PC-3 (cell line): ENCODE data around the gene HOXC9. TPM values are rescaled to one million over a fixed set of nuclear protein-coding genes. Genes with fewer than 3 reads are reported as not detected.

Source experiments
- ATAC-seq: fragments of 200-7000 bp; cut with Tn5 transposase; 2 replicates; pipeline ENCODE4 v1.9.1; 2020; ENCODE audit warnings: mild to moderate bottlenecking, moderate library complexity
- BruUV-seq: library from RNA; stranded (reverse); fragments of 400-500 nt; replicated peaks from 2 replicates; lab custom pipeline; 2021; lab: Mats Ljungman, UMichigan
- CTCF ChIA-PET: fragments of 300-600 bp; sonication (Branson Sonifier 250); formaldehyde crosslinking; loops from one replicate; lab custom pipeline; 2022; ENCODE audit warnings: antibody characterized with exemption; lab: Charles Lee
- POLR2A ChIA-PET: fragments of 300-600 bp; sonication (Branson Sonifier 250); formaldehyde crosslinking; loops from one replicate; lab custom pipeline; 2022; ENCODE audit warnings: antibody characterized with exemption; ENCODE audit not compliant: unreplicated experiment; lab: Charles Lee
- DNase-seq: peaks from one replicate; pipeline ENCODE4 v3.0.0-alpha.2; 2015
- H2AFZ ChIP-seq: fragments of 300-600 bp; sonication (generic); 2 replicates; pipeline ENCODE4 v1.6.0; 2016; ENCODE audit warnings: antibody characterized with exemption, low read length
- H3F3A ChIP-seq: fragments of 300-600 bp; sonication (generic); one replicate; pipeline ENCODE4 v1.6.0; 2017; ENCODE audit warnings: antibody characterized with exemption, low read length, control low read depth, mild to moderate bottlenecking; ENCODE audit not compliant: unreplicated experiment
- H3K27ac ChIP-seq: fragments of 300-600 bp; sonication (generic); 2 replicates; pipeline ENCODE4 v1.5.1; 2016; ENCODE audit warnings: mild to moderate bottlenecking, low read length
- H3K27me3 ChIP-seq: fragments of 300-600 bp; sonication (generic); 2 replicates; pipeline ENCODE4 v1.6.1; 2016; ENCODE audit warnings: low read length, mixed read lengths
- H3K36me3 ChIP-seq: fragments of 300-600 bp; sonication (generic); 2 replicates; pipeline ENCODE4 v1.6.1; 2016; ENCODE audit warnings: low read depth, mixed run types, low read length, mixed read lengths
- H3K4me1 ChIP-seq: fragments of 300-600 bp; sonication (generic); 2 replicates; pipeline ENCODE4 v1.5.1; 2016; ENCODE audit warnings: low read length; ENCODE audit not compliant: insufficient read depth
- H3K4me2 ChIP-seq: fragments of 300-600 bp; sonication (generic); 2 replicates; pipeline ENCODE4 v1.6.0; 2016; ENCODE audit warnings: low read length
- H3K4me3 ChIP-seq: fragments of 300-600 bp; sonication (generic); 2 replicates; pipeline ENCODE4 v1.5.1; 2016; ENCODE audit warnings: mild to moderate bottlenecking, low read length, mixed read lengths
- H3K79me2 ChIP-seq: fragments of 300-600 bp; sonication (generic); 2 replicates; pipeline ENCODE4 v1.6.1; 2017; ENCODE audit warnings: low read length, mixed read lengths
- H3K9ac ChIP-seq: fragments of 300-600 bp; sonication (generic); 2 replicates; pipeline ENCODE4 v1.6.0; 2016; ENCODE audit warnings: mild to moderate bottlenecking, low read length
- H3K9me2 ChIP-seq: fragments of 300-600 bp; sonication (generic); replicated peaks from 2 replicates; pipeline ENCODE4 v1.6.1; 2016; ENCODE audit warnings: mixed run types, low read length, mixed read lengths
- H3K9me3 ChIP-seq: fragments of 300-600 bp; sonication (generic); 2 replicates; pipeline ENCODE4 v1.6.1; 2016; ENCODE audit warnings: low read length, mixed read lengths
- H4K20me1 ChIP-seq: fragments of 300-600 bp; sonication (generic); 2 replicates; pipeline ENCODE4 v1.6.1; 2016; ENCODE audit warnings: low read length, mixed read lengths
- EZH2 ChIP-seq: fragments of 300-600 bp; sonication (generic); IDR thresholded peaks from one replicate; pipeline ENCODE4 v1.6.1; 2017; ENCODE audit warnings: antibody characterized with exemption, mild to moderate bottlenecking, low read length; ENCODE audit not compliant: unreplicated experiment
- EZH2phosphoT487 ChIP-seq: fragments of 300-600 bp; sonication (generic); IDR thresholded peaks from 2 replicates; pipeline ENCODE4 v1.6.1; 2018; ENCODE audit warnings: mild to moderate bottlenecking, antibody characterized with exemption, low read length, borderline replicate concordance
- intact Hi-C: fragments of 100-400 bp; cut with micrococcal nuclease; formaldehyde crosslinking; loops from 2 replicates; pipeline ENCODE4 v1.9.0; 2023
- total RNA-seq: library from RNA; depleted of rRNA; stranded (reverse); fragments of >200 nt; gene quantifications from 2 replicates; pipeline ENCODE4 v1.2.3, GENCODE V29; 2014
- TF ChIP-seq, protein P1 (sequence below): fragments of 300-600 bp; sonication (generic); conservative IDR thresholded peaks from 2 replicates; pipeline ENCODE4 v1.5.1; 2017; ENCODE audit warnings: antibody characterized with exemption, low read depth, mild to moderate bottlenecking, low read length

Gene HOXC9
- total RNA-seq, 1 experiment from 2014 or later = 1.5 TPM

DNA sequence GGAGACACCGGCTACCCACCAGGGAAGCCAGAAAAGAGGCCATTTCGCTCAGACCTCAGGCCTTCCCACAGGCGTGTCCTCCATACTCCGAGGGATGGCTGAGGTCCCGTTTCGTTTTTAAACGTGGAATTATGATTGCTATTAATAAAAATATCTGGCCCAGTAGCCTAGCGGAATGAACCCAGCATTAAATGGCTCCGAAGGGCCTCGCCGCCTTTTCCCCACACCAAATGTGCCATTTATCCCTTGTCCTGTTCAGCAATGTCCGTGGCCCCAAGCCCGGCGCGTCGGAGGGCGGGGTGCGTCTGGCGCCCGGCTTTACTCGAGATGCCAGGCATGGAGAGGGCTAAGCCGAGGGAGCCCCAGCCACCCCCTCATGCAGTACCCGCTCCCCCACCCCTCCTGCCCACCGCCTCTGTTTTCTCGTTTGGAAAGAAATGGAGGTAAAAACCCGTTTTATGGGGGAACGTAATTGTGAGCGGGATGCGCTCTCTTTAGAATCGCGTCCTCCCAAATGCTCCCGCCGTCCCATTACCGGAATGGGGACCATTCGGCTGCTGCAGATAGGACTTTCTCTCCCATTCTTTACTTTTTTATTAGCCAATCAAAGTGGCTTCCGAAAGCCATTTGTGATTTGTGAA is 14.5 kb downstream of the HOXC9 start:
- no peak overlapping the region for H3K27ac ChIP-seq
- ATAC-seq = no peak
- no TSS peak for BruUV-seq
- TF ChIP-seq EZH2 = no peak
- TF ChIP-seq EZH2phosphoT487 = no peak
- TF ChIP-seq, protein P1, sequence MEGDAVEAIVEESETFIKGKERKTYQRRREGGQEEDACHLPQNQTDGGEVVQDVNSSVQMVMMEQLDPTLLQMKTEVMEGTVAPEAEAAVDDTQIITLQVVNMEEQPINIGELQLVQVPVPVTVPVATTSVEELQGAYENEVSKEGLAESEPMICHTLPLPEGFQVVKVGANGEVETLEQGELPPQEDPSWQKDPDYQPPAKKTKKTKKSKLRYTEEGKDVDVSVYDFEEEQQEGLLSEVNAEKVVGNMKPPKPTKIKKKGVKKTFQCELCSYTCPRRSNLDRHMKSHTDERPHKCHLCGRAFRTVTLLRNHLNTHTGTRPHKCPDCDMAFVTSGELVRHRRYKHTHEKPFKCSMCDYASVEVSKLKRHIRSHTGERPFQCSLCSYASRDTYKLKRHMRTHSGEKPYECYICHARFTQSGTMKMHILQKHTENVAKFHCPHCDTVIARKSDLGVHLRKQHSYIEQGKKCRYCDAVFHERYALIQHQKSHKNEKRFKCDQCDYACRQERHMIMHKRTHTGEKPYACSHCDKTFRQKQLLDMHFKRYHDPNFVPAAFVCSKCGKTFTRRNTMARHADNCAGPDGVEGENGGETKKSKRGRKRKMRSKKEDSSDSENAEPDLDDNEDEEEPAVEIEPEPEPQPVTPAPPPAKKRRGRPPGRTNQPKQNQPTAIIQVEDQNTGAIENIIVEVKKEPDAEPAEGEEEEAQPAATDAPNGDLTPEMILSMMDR = no peak
- no peaks in the 10 kb centered on the region for H3K9me2 ChIP-seq
- H3K27me3 ChIP-seq = no peaks in the 10 kb centered on the region
- no peaks in the 10 kb centered on the region for H3K36me3 ChIP-seq
- intact Hi-C loops = no loop called here
- H4K20me1 ChIP-seq = no peaks in the 10 kb centered on the region
- H3K4me2 ChIP-seq = no peak overlapping the region
- H2AFZ ChIP-seq = no peak overlapping the region
- peaks cover 50% of the 10 kb centered on the region for H3K4me1 ChIP-seq
- H3K9ac ChIP-seq = no peak overlapping the region
- ChIA-PET CTCF (no interaction called here), POLR2A (no interaction called here)
- no peaks in the 10 kb centered on the region for H3K9me3 ChIP-seq
- no peak overlapping the region for H3K4me3 ChIP-seq
- H3F3A ChIP-seq = no peaks in the 10 kb centered on the region
- DNase-seq = no peak
- peaks cover 44% of the 10 kb centered on the region for H3K79me2 ChIP-seq

DNA sequence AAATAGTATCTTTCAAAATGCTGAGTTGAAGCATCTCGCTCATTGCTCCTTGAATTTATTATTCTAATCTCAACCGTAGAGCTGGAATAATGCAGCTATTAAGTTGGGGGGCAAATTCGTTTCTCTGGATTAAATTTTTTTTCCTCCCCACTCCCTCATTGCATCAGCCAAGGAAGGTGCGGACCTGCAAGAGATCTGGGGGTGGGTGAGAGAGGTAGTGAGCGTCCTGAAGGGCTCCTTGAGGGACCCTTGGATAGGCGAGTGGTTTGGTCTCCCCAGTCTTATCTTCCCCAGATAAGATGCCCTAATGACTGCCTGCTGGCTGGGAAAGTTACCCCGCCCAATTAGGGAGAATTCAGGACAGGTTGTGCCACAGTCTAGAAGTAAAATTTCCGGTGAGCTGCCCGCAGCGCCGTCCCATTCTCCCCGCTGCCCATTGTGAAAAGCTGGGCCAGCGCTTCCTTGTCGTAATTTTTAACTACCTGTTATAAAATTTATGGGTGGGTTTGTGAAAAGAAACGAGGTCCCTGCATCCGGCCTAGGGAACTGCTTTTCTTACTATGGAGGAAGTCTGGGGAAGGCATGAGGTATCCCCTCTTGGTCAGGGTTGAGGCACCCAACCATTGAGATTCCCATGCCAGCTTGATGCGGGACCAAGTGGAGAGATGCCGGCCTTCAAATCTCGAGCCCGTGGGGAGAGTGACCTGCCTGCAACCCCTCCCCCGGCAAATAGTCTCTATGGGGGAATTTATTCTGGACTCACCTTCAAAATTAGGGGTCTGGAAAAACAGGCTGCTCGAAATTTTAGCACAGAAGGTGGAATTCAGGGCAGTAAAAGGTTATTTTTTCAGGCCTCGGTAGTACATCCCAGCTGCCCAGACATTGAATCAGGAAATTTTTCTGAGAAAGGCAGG is 15.3 kb downstream of the HOXC9 start:
- ATAC-seq (no peak), DNase-seq (no peak)
- POLR2A ChIA-PET = no interaction called here
- no peaks in the 10 kb centered on the region for H4K20me1 ChIP-seq
- H3K9me2 ChIP-seq = no peaks in the 10 kb centered on the region
- H3K4me3 ChIP-seq = no peak overlapping the region
- no peaks in the 10 kb centered on the region for H3F3A ChIP-seq
- no peak overlapping the region for H3K27ac ChIP-seq
- peaks cover 42% of the 10 kb centered on the region for H3K4me1 ChIP-seq
- no TSS peak for BruUV-seq
- CTCF ChIA-PET = no interaction called here
- no peaks in the 10 kb centered on the region for H3K27me3 ChIP-seq
- no peaks in the 10 kb centered on the region for H3K9me3 ChIP-seq
- TF ChIP-seq EZH2phosphoT487 (no peak), EZH2 (no peak)
- H3K36me3 ChIP-seq = no peaks in the 10 kb centered on the region
- intact Hi-C loops = no loop called here
- no peak overlapping the region for H3K9ac ChIP-seq
- no peak overlapping the region for H2AFZ ChIP-seq
- H3K79me2 ChIP-seq = peaks cover 44% of the 10 kb centered on the region
- H3K4me2 ChIP-seq = peak overlapping the region; percentile 92; the same call in 1 of the 2 replicates

DNA sequence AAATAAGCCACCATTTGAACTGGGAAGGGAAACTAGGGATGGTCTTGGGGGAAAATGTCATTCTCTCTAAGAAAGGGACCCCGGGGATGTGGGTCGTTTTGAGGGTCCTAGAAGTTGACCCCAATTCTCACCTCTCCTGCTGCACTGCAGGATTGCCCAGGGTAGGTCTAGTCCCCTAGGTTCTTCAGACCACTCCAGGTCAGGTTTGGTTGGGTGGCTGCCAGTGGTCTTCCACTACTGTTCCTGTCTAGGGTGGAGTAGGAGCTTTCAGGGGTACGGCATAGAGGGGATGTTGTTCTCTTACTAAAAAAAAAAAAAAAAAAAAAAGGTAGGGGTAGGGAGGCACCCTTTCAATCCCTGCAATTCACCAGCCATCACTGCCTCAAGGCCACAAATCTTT is 16.1 kb downstream of the HOXC9 start:
- no peaks in the 10 kb centered on the region for H3K9me3 ChIP-seq
- peak overlapping the region; percentile 96 for H3K4me3 ChIP-seq
- H2AFZ ChIP-seq = peak overlapping the region; percentile 95
- intact Hi-C loops = no loop called here
- no peak for ATAC-seq
- H3K27ac ChIP-seq = peak overlapping the region; percentile 68
- H3K27me3 ChIP-seq = no peaks in the 10 kb centered on the region
- ChIA-PET POLR2A (interaction anchor here (0.5 kb wide), 1 partner anchor 310 kb away, joined by 15 read pairs; no protein-coding TSS in a partner anchor), CTCF (interaction anchor here (0.8 to 1.4 kb wide), 3 partner anchors 12 to 236 kb away, joined by 3 to 4 read pairs (median 4); no protein-coding TSS in a partner anchor)
- H3K9me2 ChIP-seq = no peaks in the 10 kb centered on the region
- no peaks in the 10 kb centered on the region for H3F3A ChIP-seq
- H3K79me2 ChIP-seq = peaks cover 45% of the 10 kb centered on the region
- H4K20me1 ChIP-seq = no peaks in the 10 kb centered on the region
- H3K4me2 ChIP-seq = peak overlapping the region; percentile 92
- BruUV-seq = TSS peak; percentile 60
- H3K4me1 ChIP-seq = peaks cover 35% of the 10 kb centered on the region
- TF ChIP-seq, protein P1 = no peak
- TF ChIP-seq EZH2phosphoT487 = no peak
- no peak for TF ChIP-seq EZH2
- peak overlapping the region; percentile 83 for H3K9ac ChIP-seq
- no peak for DNase-seq
- no peaks in the 10 kb centered on the region for H3K36me3 ChIP-seq
